B cell (primary cell): ENCODE data around the gene TARS1. TPM values are rescaled to one million over a fixed set of nuclear protein-coding genes. Genes with fewer than 3 reads are reported as not detected.

ENCODE experiments used
- ATAC-seq: fragments of 200-7000 bp; cut with Tn5 transposase; one replicate; pipeline ENCODE4 v1.10.0; 2021; ENCODE audit warnings: low read depth, mild to moderate bottlenecking, moderate number of reproducible peaks, moderate library complexity
- CTCF ChIA-PET: fragments of 350-600 bp; sonication (Branson Sonifier 250); formaldehyde crosslinking; loops from one replicate; lab custom pipeline; 2021; ENCODE audit warnings: antibody characterized with exemption, inconsistent platforms; lab: Charles Lee
- POLR2A ChIA-PET: fragments of 350-600 bp; sonication (Branson Sonifier 250); formaldehyde crosslinking; loops from one replicate; lab custom pipeline; 2021; ENCODE audit warnings: antibody characterized with exemption; lab: Charles Lee
- DNase-seq: peaks from one replicate; pipeline ENCODE4 v3.0.0; 2013
- H2AFZ ChIP-seq: 2 replicates; pipeline ENCODE4 v1.6.1; 2012; ENCODE audit warnings: mild to moderate bottlenecking, low read depth, low read length; ENCODE audit not compliant: insufficient read depth, poor library complexity, severe bottlenecking
- H3K27ac ChIP-seq, 2 donors: 1 replicate in 1 of 2; 2 replicates in 1 of 2; pipeline ENCODE4 v1.5.1; 2012 to 2013; ENCODE audit warnings: low read length in 2 of 2, mild to moderate bottlenecking in 2 of 2, moderate library complexity in 1 of 2
- H3K27me3 ChIP-seq, 4 experiments: fragments of 200-600 bp in 1 of 4; sonication (generic) in 1 of 4; replicated peaks in 1 of 4; 1 replicate in 2 of 4; 2 replicates in 2 of 4; pipeline versions ENCODE4 v1.6.1 to v1.7.0; 2013 to 2016; ENCODE audit warnings: low read length in 3 of 4, mild to moderate bottlenecking in 2 of 4, mixed read lengths in 1 of 4, moderate library complexity in 1 of 4; ENCODE audit not compliant: insufficient read depth in 4 of 4, control insufficient read depth in 3 of 4; ENCODE audit errors: control extremely low read depth in 1 of 4
- H3K36me3 ChIP-seq, 2 experiments: replicated peaks in 1 of 2; 1 replicate in 1 of 2; 2 replicates in 1 of 2; pipeline versions ENCODE4 v1.6.1 to v1.7.1; 2013; ENCODE audit warnings: low read length in 1 of 2; ENCODE audit not compliant: insufficient read depth in 2 of 2, control insufficient read depth in 1 of 2; ENCODE audit errors: control extremely low read depth in 1 of 2, extremely low read depth in 1 of 2
- H3K4me1 ChIP-seq, 2 donors: fragments of 200-600 bp in 1 of 2; sonication (generic) in 1 of 2; 1 replicate in 1 of 2; 2 replicates in 1 of 2; pipeline versions ENCODE4 v1.5.1 to v1.6.1; 2013 to 2017; ENCODE audit warnings: low read length in 2 of 2; ENCODE audit not compliant: control insufficient read depth in 2 of 2, insufficient read depth in 2 of 2
- H3K4me2 ChIP-seq: replicated peaks from 2 replicates; pipeline ENCODE3; 2012; ENCODE audit warnings: mild to moderate bottlenecking, low read depth, low read length; ENCODE audit not compliant: poor library complexity, severe bottlenecking
- H3K4me3 ChIP-seq, 5 experiments: fragments of 200-600 bp in 1 of 5; sonication (generic) in 1 of 5; 1 replicate in 3 of 5; 2 replicates in 2 of 5; pipeline versions ENCODE4 v1.5.1 to v1.7.0; 2011 to 2016; ENCODE audit warnings: low read length in 4 of 5, mild to moderate bottlenecking in 4 of 5, low read depth in 2 of 5, control low read depth in 1 of 5, moderate library complexity in 1 of 5; ENCODE audit not compliant: insufficient read depth in 1 of 5; ENCODE audit errors: control extremely low read depth in 1 of 5, extremely low read depth in 1 of 5
- H3K79me2 ChIP-seq: fragments of 200-600 bp; sonication (generic); one replicate; pipeline ENCODE4 v1.6.0; 2016; ENCODE audit warnings: low read length; ENCODE audit not compliant: control insufficient read depth, insufficient read depth
- H3K9ac ChIP-seq: fragments of 200-600 bp; sonication (generic); 2 replicates; pipeline ENCODE4 v1.6.1; 2017; ENCODE audit warnings: mild to moderate bottlenecking, low read length, moderate library complexity
- H3K9me3 ChIP-seq, 3 donors: one replicate each; pipeline versions ENCODE4 v1.6.1 to v1.7.1; 2013; ENCODE audit warnings: low read length in 2 of 3; ENCODE audit not compliant: control insufficient read depth in 2 of 3, insufficient read depth in 1 of 3; ENCODE audit errors: control extremely low read depth in 1 of 3
- H4K20me1 ChIP-seq: 2 replicates; pipeline ENCODE4 v1.6.0; 2012; ENCODE audit warnings: mild to moderate bottlenecking, low read length; ENCODE audit not compliant: insufficient read depth, control insufficient read depth, poor library complexity, severe bottlenecking
- H3K27ac Mint-ChIP-seq: one replicate; pipeline ENCODE4 v1.8.0; 2021; ENCODE audit warnings: mixed read lengths
- H3K27me3 Mint-ChIP-seq: one replicate; pipeline ENCODE4 v1.8.0; 2021; ENCODE audit warnings: mixed read lengths
- H3K4me1 Mint-ChIP-seq: one replicate; pipeline ENCODE4 v1.8.0; 2021; ENCODE audit warnings: mixed read lengths
- H3K4me3 Mint-ChIP-seq: one replicate; pipeline ENCODE4 v1.8.0; 2021; ENCODE audit warnings: mixed read lengths
- H3K9me3 Mint-ChIP-seq: one replicate; pipeline ENCODE4 v1.8.0; 2022; ENCODE audit warnings: mixed read lengths; ENCODE audit not compliant: insufficient read depth
- CTCF ChIP-seq: fragments of 200-600 bp; IDR thresholded peaks from one replicate; pipeline ENCODE4 v1.8.0; 2022; ENCODE audit warnings: antibody characterized with exemption, mild to moderate bottlenecking
- EZH2 ChIP-seq: IDR thresholded peaks from 2 replicates; pipeline ENCODE4 v1.6.1; 2012; ENCODE audit warnings: borderline replicate concordance, low read depth, mild to moderate bottlenecking, moderate library complexity, low read length; ENCODE audit not compliant: insufficient read depth, poor library complexity, severe bottlenecking
- WGBS: methylation state at CpG from one replicate; pipeline ENCODE4 v1.1.5; 2013; ENCODE audit warnings: missing lambda C conversion rate; ENCODE audit not compliant: insufficient coverage; 5-methylcytosine and 5-hydroxymethylcytosine counted together
- intact Hi-C: fragments of 100-400 bp; cut with micrococcal nuclease; formaldehyde crosslinking; loops from one replicate; pipeline ENCODE4 v1.10.0; 2022
- polyA plus RNA-seq: library from polyadenylated mRNA; depleted of rRNA; stranded (reverse); fragments of >200 nt; gene quantifications from 2 replicates; pipeline ENCODE4 v1.2.3, GENCODE V29; 2012
- total RNA-seq, 2 donors: library from RNA; stranded (reverse); fragments of 120-200 nt in 1 of 2; gene quantifications; 1 replicate in 1 of 2; 2 replicates in 1 of 2; pipeline versions ENCODE4 v1.2.3 to v1.2.4, GENCODE V29; 2013 to 2022

The TARS1 gene
- total and polyA plus RNA-seq, 2 donors (not counting 1 experiment from before 2014, with no cell fraction given): 11.0 to 66.0 TPM

DNA sequence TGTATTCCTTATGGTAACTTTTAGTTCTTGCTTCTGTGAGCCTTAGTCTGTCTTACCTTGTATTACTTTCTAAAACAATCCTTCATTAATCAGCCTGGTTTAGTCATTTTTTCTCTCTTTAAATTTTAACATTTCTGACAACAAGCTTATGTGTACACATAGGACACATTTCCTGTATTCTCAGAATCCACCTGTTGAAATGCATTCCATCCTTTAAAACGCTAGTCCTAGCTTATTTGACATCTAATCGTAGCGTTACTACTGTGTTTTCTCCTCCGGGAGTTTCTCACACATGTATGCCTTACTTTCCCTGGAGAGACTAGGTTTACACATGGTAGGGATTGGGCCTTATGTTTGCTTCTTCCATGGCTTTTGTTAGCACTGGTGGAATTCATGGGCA is 3.8 kb downstream of the TARS1 start:
- Mint-ChIP-seq H3K4me3 (no peak overlapping the region), H3K27ac (no peak overlapping the region), H3K27me3 (no peaks in the 10 kb centered on the region), H3K9me3 (no peaks in the 10 kb centered on the region), H3K4me1 (peaks cover 24% of the 10 kb centered on the region)
- TF ChIP-seq CTCF (no peak), EZH2 (no peak)
- POLR2A ChIA-PET: no interaction called here
- ATAC-seq: no peak
- Histone ChIP-seq H4K20me1 (peaks cover 6% of the 10 kb centered on the region), H3K4me3 (no peak overlapping the region), H3K79me2 (peaks cover 39% of the 10 kb centered on the region), H3K9ac (no peak overlapping the region), H3K9me3 (no peaks in the 10 kb centered on the region), H2AFZ (no peak overlapping the region), H3K36me3 (peaks cover 6 to 19% of the 10 kb centered on the region in 2 experiments), H3K27ac (peak overlapping the region in 1 of 2 donors; percentile 24), H3K4me2 (no peak overlapping the region), H3K27me3 (no peaks in the 10 kb centered on the region), H3K4me1 (peaks cover 13 to 14% of the 10 kb centered on the region in 2 donors)
- no CpG with 5 or more reads among the region's 4 CpGs for WGBS
- no peak for DNase-seq
- intact Hi-C loops: loop anchor here (5.0 kb wide), 1 partner anchor 1912 kb away; the partner anchor contains the start of genes C5orf22 and DROSHA
- CTCF ChIA-PET: interaction anchor here (1.5 to 4.1 kb wide), 2 partner anchors 9 to 491 kb away, joined by 4 to 11 read pairs; partner anchors contain the start of gene RXFP3

DNA sequence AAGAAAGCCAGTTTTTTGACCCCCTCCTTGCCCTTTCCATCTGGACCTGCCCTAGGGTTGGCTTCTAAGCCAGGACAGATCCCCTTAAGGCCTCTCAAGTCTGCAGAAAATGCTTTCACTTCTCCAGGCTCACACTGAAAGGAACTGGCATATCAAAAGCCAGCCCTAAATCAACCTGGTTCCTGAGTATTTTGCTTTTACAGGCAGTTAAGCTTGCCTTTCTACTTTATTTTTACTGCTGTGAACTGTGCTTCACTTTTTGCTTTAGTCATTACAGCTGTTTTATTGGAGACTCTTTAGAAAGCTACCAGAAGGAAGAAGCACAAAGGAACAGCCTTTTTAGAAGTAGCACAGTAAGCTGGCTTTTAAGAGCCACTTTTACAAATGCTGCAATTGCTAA is 5.0 kb downstream of the TARS1 start:
- Histone ChIP-seq H3K4me1 (peaks cover 7% of the 10 kb centered on the region in 2 donors), H3K27ac (no peak overlapping the region), H3K9ac (no peak overlapping the region), H3K79me2 (peaks cover 29% of the 10 kb centered on the region), H2AFZ (no peak overlapping the region), H4K20me1 (peaks cover 6% of the 10 kb centered on the region), H3K27me3 (no peaks in the 10 kb centered on the region), H3K36me3 (peaks cover 9 to 23% of the 10 kb centered on the region in 2 experiments), H3K4me2 (no peak overlapping the region), H3K9me3 (no peaks in the 10 kb centered on the region), H3K4me3 (no peak overlapping the region)
- TF ChIP-seq CTCF (no peak), EZH2 (no peak)
- intact Hi-C loops: no loop called here
- ChIA-PET CTCF (interaction anchor here (4.1 kb wide), 1 partner anchor 10 kb away, joined by 11 read pairs; no protein-coding TSS in a partner anchor), POLR2A (no interaction called here)
- DNase-seq (no peak), ATAC-seq (no peak)
- Mint-ChIP-seq H3K4me1 (peaks cover 24% of the 10 kb centered on the region), H3K9me3 (no peaks in the 10 kb centered on the region), H3K27me3 (no peaks in the 10 kb centered on the region), H3K4me3 (no peak overlapping the region), H3K27ac (no peak overlapping the region)
